Measurements from ENCODE around the gene CUBN. TPM values are rescaled to one million over a fixed set of nuclear protein-coding genes. Genes with fewer than 3 reads are reported as not detected.

Gene CUBN
- total RNA-seq, 1 donor from 2014 or later, result 2.1 TPM

DNA sequence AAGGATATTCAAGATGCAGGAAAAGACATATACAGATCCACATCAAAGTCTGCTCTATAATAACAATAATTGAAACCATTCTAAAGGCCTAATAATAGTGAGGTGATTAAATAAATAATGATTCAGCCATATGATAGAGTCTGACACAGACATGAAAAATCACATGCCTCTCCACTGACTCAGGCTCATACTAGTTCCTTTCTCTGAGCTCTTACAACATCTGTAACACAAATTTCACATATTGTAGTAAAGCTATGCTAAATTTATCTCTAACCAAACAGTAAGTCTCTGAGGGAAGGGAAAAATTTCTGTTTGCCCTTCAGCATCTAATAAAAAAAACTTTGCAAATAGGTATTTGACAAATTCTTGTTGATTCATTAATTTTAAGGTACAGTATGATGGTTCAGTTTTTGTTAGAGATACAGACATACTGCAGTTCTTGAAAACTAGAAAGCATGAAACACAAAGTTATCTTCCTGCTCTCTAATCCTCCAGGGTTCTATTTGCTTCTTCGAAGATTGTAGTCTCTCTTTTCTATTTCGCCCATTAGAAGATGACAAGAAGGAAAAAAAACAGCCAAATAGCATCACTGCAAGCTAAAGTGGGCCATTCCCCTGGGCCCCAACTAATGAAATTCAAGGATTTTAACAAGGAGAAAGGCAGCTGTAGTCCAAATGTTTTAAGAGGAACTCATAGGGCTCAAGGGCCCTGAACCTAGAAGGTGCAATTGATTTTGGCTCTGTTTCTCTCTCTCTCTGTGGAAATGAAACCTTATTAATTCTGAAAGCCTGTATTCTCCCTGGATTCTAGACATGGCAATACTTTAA lies 53.9 kb downstream of the CUBN start:
- no peak for DNase-seq (ENCODE audit: extremely low read depth, low read depth, low spot score)

DNA sequence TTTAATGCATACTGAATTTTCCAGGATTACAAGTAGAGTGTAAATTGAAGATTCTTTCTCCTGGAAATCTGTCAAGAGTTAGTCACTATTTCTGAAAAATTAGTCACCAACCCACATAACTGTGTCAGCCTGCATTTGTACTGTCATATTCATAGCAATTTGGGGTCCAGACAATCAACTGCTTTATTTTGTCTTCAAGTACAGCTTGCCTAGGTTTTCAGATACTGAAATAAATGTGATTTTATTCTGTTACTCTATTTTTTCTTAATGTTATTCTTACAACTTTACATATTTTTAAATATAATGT lies 55.1 kb downstream of the CUBN start:
- DNase-seq (ENCODE audit: extremely low read depth, low read depth, low spot score), result no peak

DNA sequence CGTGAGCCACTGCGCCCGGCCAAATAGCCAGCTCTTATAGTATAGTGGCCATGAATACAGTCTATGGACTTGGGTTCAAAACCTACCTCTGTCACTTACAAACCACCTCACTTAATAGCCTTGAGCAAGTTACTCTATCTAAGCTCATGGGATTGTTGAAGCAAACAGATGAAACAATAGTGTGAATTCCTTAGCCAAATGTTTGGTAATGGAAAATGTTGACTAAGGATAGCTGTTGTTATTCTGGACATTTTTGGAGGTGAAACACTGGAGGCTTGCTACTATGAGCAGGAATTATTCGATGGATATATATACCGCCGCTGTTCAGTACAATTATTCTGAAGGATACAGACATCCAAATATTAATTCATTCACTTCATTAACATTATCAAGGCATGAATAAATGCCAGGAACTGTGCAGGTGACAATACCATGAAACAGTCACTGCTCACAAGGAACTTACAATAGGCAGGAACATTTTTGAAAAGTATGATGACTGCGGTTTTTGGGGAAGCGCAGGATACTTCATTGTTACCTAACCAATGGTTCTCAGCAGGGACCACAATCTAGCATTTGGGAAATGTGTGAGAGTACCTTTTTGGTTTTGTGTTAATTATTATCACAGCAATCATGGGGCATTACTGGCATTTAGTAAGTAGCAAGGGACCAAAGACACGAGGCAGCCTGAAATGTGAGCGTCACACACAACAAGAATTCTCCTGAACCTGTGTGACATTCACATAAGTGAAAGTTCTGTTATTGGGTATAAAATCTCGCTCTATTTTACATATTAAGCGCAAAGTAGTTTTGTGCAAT lies 55.7 kb downstream of the CUBN start:
- DNase-seq (ENCODE audit: extremely low read depth, low read depth, low spot score), result no peak

DNA sequence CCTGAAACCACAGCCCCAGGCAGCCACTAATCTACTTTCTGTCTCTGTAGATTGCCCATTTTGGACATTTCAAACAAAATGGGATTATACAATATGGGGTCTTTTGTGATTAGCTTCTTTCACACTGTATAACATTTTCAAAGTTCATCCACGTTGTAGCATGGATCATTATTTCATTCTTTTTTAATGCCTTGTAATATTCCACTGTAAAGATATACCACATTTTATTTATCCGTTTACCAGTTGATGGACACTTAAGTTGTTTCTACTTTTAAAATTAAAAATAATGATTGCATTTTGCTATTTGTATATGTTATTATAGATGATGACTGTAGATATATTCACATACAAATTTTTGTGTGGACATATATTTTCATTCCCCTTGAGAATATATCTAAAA lies 60.7 kb downstream of the CUBN start:
- no peak for DNase-seq (ENCODE audit: extremely low read depth, low read depth, low spot score)

DNA sequence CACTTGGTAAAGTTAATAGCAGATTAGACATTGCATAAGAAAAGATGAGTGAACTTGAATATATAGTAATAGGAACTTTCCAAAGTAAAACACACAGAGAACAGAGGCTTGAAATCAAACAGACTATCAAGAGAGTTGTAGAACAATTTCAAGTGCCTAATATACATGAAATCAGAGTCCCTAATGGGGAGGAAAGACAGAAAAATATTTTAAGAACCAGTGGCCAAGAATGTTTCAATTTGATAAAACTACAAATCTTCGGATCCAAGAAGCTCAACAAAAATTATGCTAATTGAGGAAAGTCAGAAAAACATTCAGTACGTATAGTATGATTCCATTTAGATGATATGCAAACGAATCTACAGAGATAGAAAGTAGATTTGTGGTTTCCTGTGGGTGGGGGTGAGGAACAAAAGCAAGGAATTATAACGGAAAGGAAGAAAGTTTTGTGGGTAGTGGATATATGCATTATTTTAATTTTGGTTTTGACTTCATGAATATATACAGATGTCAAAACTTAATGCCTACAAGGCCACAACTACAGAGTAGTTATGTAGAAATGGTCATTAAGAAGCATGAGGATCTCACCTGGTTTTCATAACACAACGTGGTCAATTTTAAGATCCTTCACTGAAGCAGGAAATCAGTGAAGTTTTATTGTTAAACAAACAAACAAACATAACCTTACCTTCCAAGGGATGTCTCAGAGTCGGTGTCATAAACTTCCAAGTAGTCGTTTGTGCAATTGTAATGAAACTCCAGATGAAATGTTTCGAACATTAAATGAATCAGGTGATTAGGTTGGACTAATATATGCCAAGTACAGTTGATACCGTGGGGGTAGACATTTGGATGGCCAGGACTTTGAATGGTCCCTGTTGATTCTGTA lies 62.0 kb downstream of the CUBN start:
- DNase-seq (ENCODE audit: extremely low read depth, low read depth, low spot score), result no peak

DNA sequence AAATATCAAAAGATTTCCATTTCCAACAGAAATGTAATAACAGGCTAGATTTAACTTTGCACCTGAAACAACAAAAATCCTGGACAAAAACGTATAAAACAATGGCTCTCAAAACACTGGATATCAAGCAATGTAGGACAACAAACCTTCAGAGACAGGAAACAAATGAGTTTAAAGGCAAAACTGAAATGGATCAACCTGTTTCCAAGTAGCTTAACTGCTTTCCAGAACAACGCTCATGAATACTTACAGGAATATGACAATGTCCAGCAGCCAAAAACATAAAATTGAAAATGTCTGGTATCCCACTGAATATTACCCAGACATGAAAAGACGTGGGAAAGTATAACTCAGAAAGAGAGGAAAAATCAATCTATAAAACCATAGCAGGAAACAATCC lies 62.8 kb downstream of the CUBN start:
- no peak for DNase-seq (ENCODE audit: extremely low read depth, low read depth, low spot score)

DNA sequence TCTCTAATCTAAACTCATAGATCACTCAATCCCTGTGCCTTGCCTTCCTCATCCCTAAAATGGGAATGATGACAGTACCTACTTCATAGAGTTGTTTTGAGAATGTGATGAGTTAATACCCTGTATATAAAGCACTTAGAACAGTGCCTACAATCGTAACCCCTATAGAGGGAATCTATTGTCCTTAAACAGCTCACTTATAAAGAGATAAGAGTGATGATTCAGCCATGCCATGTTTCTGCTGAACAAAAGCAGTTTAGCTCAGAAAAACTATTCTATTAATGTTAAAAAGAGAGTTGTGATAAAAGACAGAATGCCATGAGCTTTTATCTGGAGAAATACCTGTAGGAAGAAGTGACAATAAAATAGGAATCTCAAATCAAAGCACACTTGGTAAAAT lies 63.6 kb downstream of the CUBN start:
- no peak for DNase-seq (ENCODE audit: extremely low read depth, low read depth, low spot score)

DNA sequence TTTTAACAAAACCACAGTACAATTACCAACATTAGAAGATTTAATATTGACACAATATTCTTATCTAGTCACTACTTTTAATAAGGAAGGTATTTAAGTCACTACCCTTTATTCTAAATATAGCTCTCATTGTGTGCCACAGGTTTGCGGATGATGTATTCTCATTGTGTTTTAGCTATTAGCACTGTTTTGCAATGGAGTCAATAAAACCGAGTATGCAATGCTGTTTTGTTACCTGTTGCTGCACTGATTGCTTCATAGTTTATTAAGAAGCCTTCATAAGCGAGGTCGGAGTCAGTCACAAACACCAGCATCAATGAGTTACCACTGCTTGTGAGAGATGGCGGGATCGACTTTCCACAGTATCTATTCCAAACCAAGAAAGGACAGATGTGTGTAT lies 64.3 kb downstream of the CUBN start:
- DNase-seq (ENCODE audit: extremely low read depth, low read depth, low spot score), result no peak

DNA sequence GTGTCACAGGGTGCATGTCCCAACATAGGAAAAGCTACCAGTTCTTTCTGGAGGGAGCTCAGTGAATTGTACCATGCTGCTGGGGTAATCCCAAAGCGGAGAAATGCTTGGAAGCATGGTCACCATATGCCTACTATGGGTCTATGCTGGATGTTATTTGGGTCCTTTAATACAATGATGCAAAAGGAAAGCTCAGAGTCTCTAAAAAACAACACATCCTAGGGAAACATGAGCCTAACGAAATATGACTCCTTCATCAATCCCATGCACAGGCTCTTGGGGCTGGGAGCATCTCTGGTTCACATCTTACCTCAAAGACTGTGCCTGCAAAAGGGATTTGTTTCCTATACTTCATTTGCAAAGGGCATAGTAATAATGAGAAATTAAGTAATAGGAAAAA lies 65.2 kb downstream of the CUBN start:
- no peak for DNase-seq (ENCODE audit: extremely low read depth, low read depth, low spot score)

DNA sequence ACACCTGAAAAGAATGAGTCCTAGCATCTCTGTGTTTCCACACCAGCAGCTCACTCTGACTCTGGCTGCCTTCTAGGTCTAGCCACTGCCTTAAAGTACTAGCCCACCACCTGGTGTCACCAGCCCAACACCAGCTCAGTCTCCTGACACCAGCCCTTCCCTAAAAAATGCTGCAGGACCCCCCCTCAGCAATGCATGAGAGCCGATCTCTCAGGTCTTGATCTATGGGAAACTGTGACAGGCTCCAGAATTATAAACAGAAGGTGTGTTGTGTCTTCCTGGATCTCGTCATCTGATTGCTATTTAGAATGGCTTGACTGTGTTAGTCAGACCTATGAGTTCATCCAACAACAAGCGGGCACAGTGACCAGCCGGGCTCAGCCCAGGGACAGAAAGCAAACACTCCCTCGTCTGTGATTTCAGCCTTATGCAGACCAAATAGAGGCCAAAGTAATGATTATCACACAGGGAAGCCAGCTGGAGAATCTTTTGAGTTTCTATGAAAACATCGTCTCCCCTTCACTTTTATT lies 66.6 kb downstream of the CUBN start:
- no peak for DNase-seq (ENCODE audit: extremely low read depth, low read depth, low spot score)

DNA sequence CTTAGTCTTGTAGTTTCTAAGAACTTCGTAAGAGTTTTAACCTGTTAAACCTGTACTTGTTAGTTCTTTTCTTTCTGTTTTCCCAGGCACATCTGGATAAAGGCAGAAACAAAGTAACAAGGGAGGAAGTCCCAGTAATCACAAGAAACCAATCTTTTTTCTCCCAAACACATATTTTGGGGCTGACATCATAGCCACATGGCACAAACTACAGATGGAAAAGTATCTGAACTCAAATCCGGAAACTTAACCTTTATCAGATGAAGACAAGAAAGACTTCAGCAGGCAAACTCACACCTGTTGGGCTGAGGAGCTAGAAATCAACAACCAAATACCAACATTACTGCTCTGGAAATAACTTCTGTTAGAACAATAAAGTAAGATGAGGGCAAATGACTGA lies 67.1 kb downstream of the CUBN start:
- peak; percentile 84 for DNase-seq (ENCODE audit: extremely low read depth, low read depth, low spot score)

DNA sequence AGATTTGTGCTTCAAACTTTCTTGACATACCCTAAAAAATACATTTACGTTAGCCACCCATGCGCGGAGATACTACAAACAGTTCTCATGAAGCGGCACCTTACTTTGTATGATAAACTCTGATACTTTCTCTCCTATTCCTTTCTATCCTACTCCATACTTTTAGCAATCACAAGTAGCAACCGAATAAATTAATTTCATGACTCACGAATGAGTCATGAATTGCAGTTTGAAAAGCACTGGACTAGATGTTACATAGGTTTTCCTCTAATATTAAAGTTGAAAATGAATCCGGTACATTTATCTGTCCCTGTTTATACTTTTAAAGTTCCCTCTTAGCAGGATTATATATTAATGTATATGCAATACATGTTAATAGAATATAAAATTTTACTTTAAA lies 67.6 kb downstream of the CUBN start:
- DNase-seq (ENCODE audit: extremely low read depth, low read depth, low spot score), result no peak

DNA sequence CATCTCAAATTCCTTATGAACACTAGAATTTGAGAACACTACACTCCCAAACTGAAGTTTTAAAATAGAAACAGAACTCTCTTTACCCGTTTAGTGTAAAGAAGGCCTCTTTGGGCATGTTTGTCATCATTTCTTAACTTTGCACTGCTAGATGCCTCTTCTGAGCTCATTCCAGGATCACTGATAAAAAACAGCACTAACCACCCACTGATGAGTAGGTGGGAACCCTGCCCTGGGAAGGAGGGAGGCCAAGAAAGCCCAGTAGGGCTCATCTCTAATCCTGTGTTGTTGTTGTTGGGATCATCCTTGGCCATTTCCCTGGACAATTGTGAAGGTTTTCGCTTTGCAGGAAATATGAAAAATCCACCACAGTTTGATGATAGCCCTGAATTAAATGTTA lies 68.2 kb downstream of the CUBN start:
- no peak for DNase-seq (ENCODE audit: extremely low read depth, low read depth, low spot score)

DNA sequence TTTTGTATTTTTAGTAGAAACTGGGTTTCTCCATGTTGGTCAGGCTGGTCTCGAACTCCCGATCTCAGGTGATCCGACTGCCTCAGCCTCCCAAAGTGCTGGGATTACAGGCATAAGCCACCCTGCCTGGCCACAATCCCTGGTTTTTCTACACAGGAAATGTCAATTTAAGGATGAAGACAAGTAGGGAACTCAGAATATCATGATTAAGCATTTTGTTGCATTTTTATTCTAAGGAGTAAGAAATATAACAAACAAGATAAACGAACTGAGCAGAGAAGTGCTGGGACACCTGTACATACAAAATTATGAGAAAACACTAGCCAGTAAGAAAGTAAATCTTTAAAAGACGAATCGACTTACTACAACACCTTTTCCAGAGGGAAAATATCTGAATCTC lies 69.3 kb downstream of the CUBN start:
- no peak for DNase-seq (ENCODE audit: extremely low read depth, low read depth, low spot score)

DNA sequence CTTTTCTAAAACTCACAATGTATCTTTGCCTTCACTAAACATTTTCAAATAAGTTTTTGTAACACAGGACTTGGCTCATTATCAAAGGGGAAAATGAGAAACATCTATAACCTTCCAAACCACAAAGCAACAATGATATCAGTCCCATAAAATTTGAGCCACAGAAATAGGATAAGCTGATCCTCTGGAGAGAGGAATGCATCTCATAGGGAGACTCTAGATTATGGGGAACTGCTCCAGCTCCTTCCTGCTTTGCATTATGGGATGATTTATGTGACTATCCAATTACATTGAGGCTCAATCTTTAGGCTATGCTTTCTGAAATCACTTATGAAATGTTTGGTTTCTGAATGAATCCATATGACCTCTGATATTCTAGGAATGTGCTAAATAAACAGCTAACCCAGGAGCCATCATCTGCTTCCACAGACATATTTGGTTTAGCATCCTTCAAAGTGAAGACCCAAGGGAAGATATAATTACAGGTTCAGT lies 70.4 kb downstream of the CUBN start:
- no peak for DNase-seq (ENCODE audit: extremely low read depth, low read depth, low spot score)

DNA sequence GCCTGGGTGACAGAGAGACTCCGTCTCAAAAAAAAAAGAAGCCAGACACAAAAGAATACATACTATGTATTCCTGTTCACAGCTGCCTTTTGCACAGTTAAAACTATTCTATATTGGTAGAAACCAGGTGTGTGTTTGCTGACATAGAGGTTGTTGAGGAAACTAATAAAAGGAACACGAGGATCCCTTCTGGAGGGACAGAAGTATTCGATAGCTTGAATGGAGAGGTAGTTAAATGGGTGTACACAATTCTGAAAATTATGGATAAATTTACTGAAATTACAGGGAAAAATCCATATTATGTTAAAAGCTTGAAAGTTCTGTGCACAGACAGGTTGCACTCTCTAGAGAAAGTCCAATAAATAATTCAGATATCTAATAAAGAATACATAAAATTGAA lies 71.5 kb downstream of the CUBN start:
- no peak for DNase-seq (ENCODE audit: extremely low read depth, low read depth, low spot score)

DNA sequence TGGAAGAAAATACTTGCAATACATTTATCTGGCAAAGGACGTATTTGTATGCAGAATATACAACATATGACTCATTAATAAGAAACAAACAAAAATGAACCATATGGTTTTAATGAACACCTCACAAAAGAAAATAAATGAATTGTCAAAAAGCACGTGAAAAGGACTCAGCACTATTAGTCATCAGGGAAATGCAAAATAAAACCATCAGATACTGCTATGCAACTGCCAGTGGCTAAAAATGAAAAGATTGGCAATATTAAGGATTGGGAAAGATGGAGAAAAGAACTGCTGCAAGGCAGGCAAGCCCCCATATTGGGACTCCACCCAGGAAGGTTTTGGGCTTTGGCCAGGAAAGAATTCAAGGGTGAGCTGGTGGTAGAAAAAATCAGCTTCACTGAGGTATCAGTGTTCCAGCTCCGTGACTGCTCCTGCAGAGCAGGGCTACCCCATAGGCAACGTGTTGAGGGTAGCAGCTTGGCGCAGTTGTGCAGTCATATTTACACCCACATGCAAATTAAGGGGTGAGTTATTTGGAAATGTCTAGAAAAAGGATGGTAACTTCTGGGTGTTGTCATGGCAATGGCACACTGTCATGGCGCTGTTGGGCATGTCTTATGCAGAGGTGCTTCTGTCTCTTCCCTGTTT lies 72.7 kb downstream of the CUBN start:
- no peak for DNase-seq (ENCODE audit: extremely low read depth, low read depth, low spot score)

DNA sequence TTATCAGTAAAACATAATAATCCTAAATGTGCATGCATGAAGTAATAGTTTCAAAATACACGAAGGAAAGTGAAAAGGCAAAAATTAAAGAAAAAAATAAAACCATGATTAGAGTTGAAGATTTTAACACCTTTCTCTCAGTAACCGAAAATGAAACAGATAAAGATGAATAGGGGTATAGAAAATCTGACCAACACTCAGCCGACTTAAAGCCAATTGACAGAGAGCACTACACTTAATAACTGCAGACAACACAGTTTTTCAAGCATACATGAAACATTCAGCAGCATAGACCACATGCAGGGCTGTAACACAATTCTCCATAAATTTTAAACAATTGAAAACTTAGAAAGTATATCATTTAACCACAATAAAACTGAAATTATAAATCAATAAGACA lies 76.1 kb downstream of the CUBN start:
- DNase-seq (ENCODE audit: extremely low read depth, low read depth, low spot score), result no peak

DNA sequence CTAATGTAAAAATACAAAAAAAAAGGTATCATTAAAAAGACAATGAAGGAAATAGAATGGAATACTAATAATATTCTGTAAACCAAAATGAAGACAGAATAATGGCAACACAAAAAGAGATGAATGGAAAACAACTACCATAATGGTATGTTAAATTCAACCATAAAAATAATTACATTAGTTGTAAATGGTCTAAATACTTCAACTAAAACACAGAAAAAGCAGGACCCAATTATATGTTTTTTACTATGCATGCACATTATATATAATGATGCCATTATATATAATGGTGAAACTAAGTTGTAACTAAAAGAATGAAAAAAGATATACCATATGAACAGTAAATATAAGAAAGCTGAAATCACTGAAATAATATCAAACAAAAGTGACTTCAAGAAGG lies 76.5 kb downstream of the CUBN start:
- DNase-seq (ENCODE audit: extremely low read depth, low read depth, low spot score), result no peak

DNA sequence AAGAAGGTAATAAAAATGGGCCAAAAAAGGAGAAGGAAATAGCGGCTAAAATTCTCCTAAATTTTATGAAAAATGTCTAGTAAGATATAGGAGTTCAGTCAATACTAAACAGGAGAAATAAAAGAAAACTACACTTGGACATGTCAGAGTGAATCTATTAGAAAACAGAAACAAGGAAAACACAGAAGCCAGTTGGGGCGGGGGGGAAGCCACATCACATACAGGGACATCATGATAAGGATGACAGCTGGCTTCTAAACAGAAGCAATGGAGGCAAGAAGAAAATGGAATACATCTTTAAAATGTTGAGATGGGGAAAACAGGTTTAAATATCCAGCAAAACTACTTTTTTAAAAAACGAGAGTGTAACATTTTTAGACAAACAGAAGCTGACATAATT lies 77.8 kb downstream of the CUBN start:
- no peak for DNase-seq (ENCODE audit: extremely low read depth, low read depth, low spot score)

DNA sequence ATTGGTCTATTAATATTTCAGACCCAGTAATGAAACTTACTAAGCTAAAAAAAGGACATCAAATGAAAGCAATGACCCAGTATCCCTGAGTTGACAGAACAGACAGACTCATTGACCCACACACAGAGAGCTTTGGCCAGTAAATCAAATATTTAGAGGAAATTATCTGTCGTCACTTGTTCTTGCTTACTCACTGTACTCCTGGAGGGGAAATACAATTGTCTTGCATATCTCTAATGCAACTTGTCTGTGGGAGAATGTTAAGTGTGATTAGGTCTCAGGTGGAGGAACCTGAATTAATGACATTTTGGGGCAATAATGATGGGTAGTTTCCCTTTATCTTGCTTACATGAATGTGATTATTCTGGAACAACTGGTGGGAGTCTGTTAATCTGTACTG lies 80.4 kb downstream of the CUBN start:
- no peak for DNase-seq (ENCODE audit: extremely low read depth, low read depth, low spot score)
